H1 (cell line): ENCODE results near the gene SDHAF4. TPM values are rescaled to one million over a fixed set of nuclear protein-coding genes. Genes with fewer than 3 reads are reported as not detected.

Source experiments
- CTCF ChIA-PET: fragments of 300-600 bp; sonication (Branson Sonifier 250); formaldehyde crosslinking; loops from one replicate; lab custom pipeline; 2021; ENCODE audit not compliant: partially characterized antibody; lab: Charles Lee
- POLR2A ChIA-PET: fragments of 300-600 bp; sonication (Branson Sonifier 250); formaldehyde crosslinking; loops from one replicate; lab custom pipeline; 2021; ENCODE audit warnings: inconsistent platforms; ENCODE audit not compliant: partially characterized antibody; lab: Charles Lee
- DNase-seq, 2 experiments: peaks; one replicate each; pipeline versions ENCODE4 v3.0.0 to v3.0.0-alpha.2; 2010 to 2022; ENCODE audit warnings: low spot score in 2 of 2, low read depth in 1 of 2, mixed read lengths in 1 of 2
- FAIRE-seq: peaks from 2 replicates; lab custom pipeline; 2011; peaks lifted over from hg19 to GRCh38; lab: Jason Lieb, UNC
- H2AFZ ChIP-seq: 2 replicates; pipeline ENCODE4 v1.8.1; 2012; ENCODE audit warnings: low read length, inconsistent platforms
- H2AK5ac ChIP-seq: 2 replicates; pipeline ENCODE4 v1.6.1; 2013; ENCODE audit warnings: low read depth, low read length
- H2BK120ac ChIP-seq: replicated peaks from 2 replicates; pipeline ENCODE3; 2013; ENCODE audit warnings: low read depth, low read length, inconsistent platforms
- H2BK12ac ChIP-seq: 2 replicates; pipeline ENCODE4 v1.6.1; 2013; ENCODE audit warnings: low read depth, low read length
- H2BK15ac ChIP-seq: 2 replicates; pipeline ENCODE4 v1.6.1; 2013; ENCODE audit warnings: low read length
- H2BK20ac ChIP-seq: 2 replicates; pipeline ENCODE4 v1.6.1; 2013; ENCODE audit warnings: low read length
- H2BK5ac ChIP-seq: 2 replicates; pipeline ENCODE4 v1.6.1; 2013; ENCODE audit warnings: low read depth, low read length
- H3K14ac ChIP-seq: 2 replicates; pipeline ENCODE4 v1.6.1; 2013; ENCODE audit warnings: inconsistent platforms; ENCODE audit not compliant: insufficient read length
- H3K18ac ChIP-seq: 2 replicates; pipeline ENCODE4 v1.6.1; 2013; ENCODE audit warnings: low read length; ENCODE audit errors: extremely low read depth
- H3K23ac ChIP-seq: 2 replicates; pipeline ENCODE4 v1.6.1; 2013; ENCODE audit warnings: inconsistent platforms; ENCODE audit not compliant: insufficient read length
- H3K23me2 ChIP-seq: 2 replicates; pipeline ENCODE4 v1.6.1; 2013; ENCODE audit warnings: low read depth, low read length
- H3K27ac ChIP-seq: 2 replicates; pipeline ENCODE4 v1.6.1; 2011; ENCODE audit warnings: low read depth, low read length, inconsistent platforms
- H3K27me3 ChIP-seq, 4 experiments: replicated peaks in 1 of 4; 1 replicate in 1 of 4; 2 replicates in 3 of 4; pipeline versions ENCODE4 v1.6.1 to v1.8.1; 2011 to 2013; ENCODE audit warnings: low read length in 3 of 4, mild to moderate bottlenecking in 3 of 4, inconsistent platforms in 2 of 4, mixed read lengths in 2 of 4, moderate library complexity in 1 of 4; ENCODE audit not compliant: control insufficient read depth in 3 of 4, insufficient read depth in 3 of 4; ENCODE audit errors: extremely low read depth in 1 of 4
- H3K36me3 ChIP-seq, 4 experiments: 2 replicates each; pipeline versions ENCODE4 v1.6.1 to v1.8.1; 2011 to 2013; ENCODE audit warnings: mild to moderate bottlenecking in 4 of 4, low read length in 3 of 4, moderate library complexity in 2 of 4, control low read depth in 1 of 4, inconsistent platforms in 1 of 4; ENCODE audit not compliant: insufficient read depth in 4 of 4, control insufficient read depth in 2 of 4
- H3K4ac ChIP-seq: replicated peaks from 2 replicates; pipeline ENCODE3; 2013; ENCODE audit warnings: low read length, low read depth, mixed read lengths, inconsistent platforms; ENCODE audit not compliant: insufficient read length
- H3K4me1 ChIP-seq, 4 experiments: replicated peaks in 1 of 4; 1 replicate in 1 of 4; 2 replicates in 3 of 4; pipeline versions ENCODE4 v1.6.1 to v1.8.1; 2011 to 2013; ENCODE audit warnings: low read length in 3 of 4, inconsistent platforms in 2 of 4, mixed read lengths in 1 of 4; ENCODE audit not compliant: insufficient read depth in 4 of 4, control insufficient read depth in 3 of 4
- H3K4me2 ChIP-seq, 2 experiments: 2 replicates each; pipeline versions ENCODE4 v1.6.1 to v1.8.1; 2011 to 2013; ENCODE audit warnings: low read depth in 2 of 2, low read length in 2 of 2, control low read depth in 1 of 2, inconsistent platforms in 1 of 2, mild to moderate bottlenecking in 1 of 2; ENCODE audit not compliant: insufficient read depth in 1 of 2
- H3K4me3 ChIP-seq, 4 experiments: fragments of 200-600, 300-600 bp in 1 of 4; sonication (generic), shearing (Covaris generic), sonication (Bioruptor Twin) in 1 of 4; 2 replicates each; pipeline versions ENCODE4 v1.5.1 to v1.8.1; 2011 to 2016; ENCODE audit warnings: low read length in 4 of 4, low read depth in 3 of 4, control low read depth in 2 of 4, inconsistent platforms in 2 of 4, mild to moderate bottlenecking in 2 of 4, mixed read lengths in 1 of 4, moderate library complexity in 1 of 4; ENCODE audit not compliant: insufficient read depth in 2 of 4; ENCODE audit errors: extremely low read depth in 1 of 4
- H3K56ac ChIP-seq: replicated peaks from 2 replicates; pipeline ENCODE3; 2013; ENCODE audit warnings: low read depth, mild to moderate bottlenecking, mixed read lengths, low read length, inconsistent platforms; ENCODE audit not compliant: insufficient read length
- H3K79me1 ChIP-seq: 2 replicates; pipeline ENCODE4 v1.6.1; 2013; ENCODE audit warnings: low read depth, low read length, control low read depth
- H3K79me2 ChIP-seq, 2 experiments: 2 replicates each; pipeline versions ENCODE4 v1.6.1 to v1.8.1; 2012 to 2013; ENCODE audit warnings: low read length in 2 of 2, mild to moderate bottlenecking in 2 of 2, inconsistent platforms in 1 of 2; ENCODE audit not compliant: insufficient read depth in 2 of 2, control insufficient read depth in 1 of 2
- H3K9ac ChIP-seq, 4 experiments: replicated peaks in 1 of 4; 1 replicate in 1 of 4; 2 replicates in 3 of 4; pipeline versions ENCODE4 v1.6.1 to v1.8.1; 2011 to 2013; ENCODE audit warnings: low read depth in 3 of 4, low read length in 3 of 4, control low read depth in 2 of 4, mild to moderate bottlenecking in 2 of 4, moderate library complexity in 2 of 4, inconsistent platforms in 1 of 4; ENCODE audit errors: extremely low read depth in 1 of 4
- H3K9me3 ChIP-seq, 2 experiments: 2 replicates each; pipeline versions ENCODE4 v1.6.1 to v1.8.1; 2012 to 2013; ENCODE audit warnings: mild to moderate bottlenecking in 2 of 2, moderate library complexity in 2 of 2, control low read depth in 1 of 2, inconsistent platforms in 1 of 2, low read depth in 1 of 2, low read length in 1 of 2, mixed read lengths in 1 of 2; ENCODE audit not compliant: insufficient read depth in 2 of 2
- H4K20me1 ChIP-seq, 2 experiments: replicated peaks in 1 of 2; 2 replicates each; pipeline versions ENCODE3 to v1.8.1; 2011 to 2013; ENCODE audit warnings: inconsistent platforms in 2 of 2, low read length in 2 of 2, mild to moderate bottlenecking in 1 of 2; ENCODE audit not compliant: insufficient read depth in 2 of 2, control insufficient read depth in 1 of 2
- H4K5ac ChIP-seq: 2 replicates; pipeline ENCODE4 v1.6.1; 2013; ENCODE audit warnings: low read length, low read depth, mixed read lengths, inconsistent platforms; ENCODE audit not compliant: insufficient read length
- H4K8ac ChIP-seq: 2 replicates; pipeline ENCODE4 v1.8.0; 2013; ENCODE audit warnings: mild to moderate bottlenecking, moderate library complexity, low read length, inconsistent platforms; ENCODE audit not compliant: insufficient read depth; ENCODE audit errors: extremely low read depth
- H4K91ac ChIP-seq: replicated peaks from 2 replicates; pipeline ENCODE3; 2013; ENCODE audit warnings: low read length, mixed read lengths, inconsistent platforms; ENCODE audit not compliant: insufficient read length
- KDM1A ChIP-seq: fragments of 200-600, 300-600 bp; sonication (generic); IDR thresholded peaks from 2 replicates; pipeline ENCODE4 v1.7.1; 2016; ENCODE audit warnings: mild to moderate bottlenecking, low read length, borderline replicate concordance
- whole genome bisulfite sequencing, 2 experiments: shearing (Covaris generic) in 1 of 2; methylation state at CpG; one replicate each; pipeline versions ENCODE4 v1.1.6 to v1.1.7; 2013 to 2015; ENCODE audit warnings: low lambda C conversion rate in 2 of 2, mixed read lengths in 2 of 2, inconsistent platforms in 1 of 2, low coverage in 1 of 2, missing lambda C conversion rate in 1 of 2; ENCODE audit not compliant: insufficient replicate concordance in 2 of 2, insufficient coverage in 1 of 2, insufficient read length in 1 of 2; ENCODE audit errors: extremely low coverage in 1 of 2, missing lambda C conversion rate in 1 of 2; 5-methylcytosine and 5-hydroxymethylcytosine counted together
- polyA plus RNA-seq, 7 experiments: library from polyadenylated mRNA; depleted of rRNA in 3 of 7; stranded (reverse) in 5 of 7; unstranded in 2 of 7; fragments of >200 nt in 5 of 7; fragments of 200-250 nt in 2 of 7; gene quantifications; 1 replicate in 5 of 7; 2 replicates in 1 of 7; 4 replicates in 1 of 7; pipeline versions ENCODE4 v1.2.1 to v1.2.3, GENCODE V29; 2011 to 2013; ENCODE audit warnings: missing spikeins in 2 of 7, mixed read lengths in 2 of 7
- total RNA-seq: library from RNA; stranded (reverse); fragmentation: NEBNext Ultra II Directional; extraction: Animal tissue kit (Norgen Biotek cat#: 25700); gene quantifications from 2 replicates; pipeline ENCODE4 v1.2.1, GENCODE V29; 2021
- TF ChIP-seq, protein P1 (sequence below), 3 experiments: IDR thresholded peaks; 1 replicate in 2 of 3; 2 replicates in 1 of 3; pipeline versions ENCODE4 v1.5.1 to v1.6.1; 2011; ENCODE audit warnings: low read length in 3 of 3, mild to moderate bottlenecking in 3 of 3, inconsistent platforms in 2 of 3, low read depth in 1 of 3, moderate library complexity in 1 of 3; ENCODE audit not compliant: insufficient read depth in 1 of 3; ENCODE audit errors: control extremely low read depth in 1 of 3
- TF ChIP-seq, protein P2 (sequence below): IDR thresholded peaks from 2 replicates; pipeline ENCODE4 v1.6.1; 2012; ENCODE audit warnings: inconsistent platforms

The SDHAF4 gene
- total and polyA plus RNA-seq, 2 of the 8 experiments (the other 6 are each of a cell fraction or from before 2014, with no cell fraction given), result 9.8 to 14.9 TPM

DNA sequence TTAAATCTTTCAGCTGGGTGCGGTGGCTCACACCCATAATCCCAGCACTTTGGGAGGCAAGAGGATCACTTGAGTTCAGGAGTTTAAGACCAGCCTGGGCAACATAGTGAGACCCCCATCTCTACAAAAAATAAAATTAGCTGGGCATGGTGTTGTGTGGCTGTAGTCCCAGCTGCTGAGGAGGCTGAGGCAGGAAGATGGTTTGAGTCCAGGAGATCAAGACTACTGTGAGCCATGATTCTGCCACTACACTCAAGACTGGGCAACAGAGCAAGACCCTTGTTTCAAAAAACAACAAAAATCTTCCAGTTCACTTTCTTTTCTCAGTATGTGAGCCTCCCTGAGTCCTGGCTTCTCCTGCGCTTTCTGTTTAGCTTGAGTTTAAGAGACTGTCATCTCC lies 7.9 kb downstream of the SDHAF4 start:
- no peak overlapping the region for H2BK20ac ChIP-seq
- H3K4ac ChIP-seq, result no peak overlapping the region
- H3K14ac ChIP-seq, result no peak overlapping the region
- H3K18ac ChIP-seq, result no peak overlapping the region
- H3K4me1 ChIP-seq, result peaks cover 0 to 3% (median 0%) of the 10 kb centered on the region in 4 experiments; a peak in 1 of 7 replicates
- no peak overlapping the region for H3K4me3 ChIP-seq
- no peak overlapping the region for H2BK120ac ChIP-seq
- POLR2A ChIA-PET, result interaction anchor here (0.6 to 1.2 kb wide), 2 partner anchors 9 to 106 kb away, joined by 3 read pairs; partner anchors contain the start of gene SDHAF4
- H2BK12ac ChIP-seq, result no peak overlapping the region
- H3K4me2 ChIP-seq, result no peak overlapping the region
- no peak overlapping the region for H3K9ac ChIP-seq
- H3K27ac ChIP-seq, result no peak overlapping the region
- H3K9me3 ChIP-seq, result no peaks in the 10 kb centered on the region
- no peak overlapping the region for H2BK15ac ChIP-seq
- no peaks in the 10 kb centered on the region for H3K23me2 ChIP-seq
- H2BK5ac ChIP-seq, result no peak overlapping the region
- no peaks in the 10 kb centered on the region; a peak in 1 of 4 replicates for H3K79me2 ChIP-seq
- 88% methylated on average over 2 of the region's 2 CpGs; no CpG with 5 or more reads in 1 of the 2 experiments for WGBS, 2 experiments
- H4K91ac ChIP-seq, result no peak overlapping the region
- no peak overlapping the region for H3K56ac ChIP-seq
- H4K8ac ChIP-seq, result no peak overlapping the region
- H3K23ac ChIP-seq, result no peak overlapping the region
- CTCF ChIA-PET, result interaction anchor here (0.6 to 1.3 kb wide), 4 partner anchors 29 to 366 kb away, joined by 3 read pairs; no protein-coding TSS in a partner anchor
- H4K5ac ChIP-seq, result no peak overlapping the region
- DNase-seq, result no peak
- H2AK5ac ChIP-seq, result no peak overlapping the region
- H3K27me3 ChIP-seq, result no peaks in the 10 kb centered on the region
- no peak overlapping the region for H2AFZ ChIP-seq
- no peaks in the 10 kb centered on the region for H3K79me1 ChIP-seq
- no peak for FAIRE-seq
- no peaks in the 10 kb centered on the region for H4K20me1 ChIP-seq
- peaks cover 0 to 5% (median 0%) of the 10 kb centered on the region in 4 experiments; a peak in 2 of 8 replicates for H3K36me3 ChIP-seq
- TF ChIP-seq, protein P1, sequence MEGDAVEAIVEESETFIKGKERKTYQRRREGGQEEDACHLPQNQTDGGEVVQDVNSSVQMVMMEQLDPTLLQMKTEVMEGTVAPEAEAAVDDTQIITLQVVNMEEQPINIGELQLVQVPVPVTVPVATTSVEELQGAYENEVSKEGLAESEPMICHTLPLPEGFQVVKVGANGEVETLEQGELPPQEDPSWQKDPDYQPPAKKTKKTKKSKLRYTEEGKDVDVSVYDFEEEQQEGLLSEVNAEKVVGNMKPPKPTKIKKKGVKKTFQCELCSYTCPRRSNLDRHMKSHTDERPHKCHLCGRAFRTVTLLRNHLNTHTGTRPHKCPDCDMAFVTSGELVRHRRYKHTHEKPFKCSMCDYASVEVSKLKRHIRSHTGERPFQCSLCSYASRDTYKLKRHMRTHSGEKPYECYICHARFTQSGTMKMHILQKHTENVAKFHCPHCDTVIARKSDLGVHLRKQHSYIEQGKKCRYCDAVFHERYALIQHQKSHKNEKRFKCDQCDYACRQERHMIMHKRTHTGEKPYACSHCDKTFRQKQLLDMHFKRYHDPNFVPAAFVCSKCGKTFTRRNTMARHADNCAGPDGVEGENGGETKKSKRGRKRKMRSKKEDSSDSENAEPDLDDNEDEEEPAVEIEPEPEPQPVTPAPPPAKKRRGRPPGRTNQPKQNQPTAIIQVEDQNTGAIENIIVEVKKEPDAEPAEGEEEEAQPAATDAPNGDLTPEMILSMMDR (IDR thresholded peaks at IDR 0.05; ENCODE audit: control extremely low read depth in 1 of 3, insufficient read depth in 1 of 3, low read depth in 1 of 3, low read length in 3 of 3), result no peak
- TF ChIP-seq, protein P2, sequence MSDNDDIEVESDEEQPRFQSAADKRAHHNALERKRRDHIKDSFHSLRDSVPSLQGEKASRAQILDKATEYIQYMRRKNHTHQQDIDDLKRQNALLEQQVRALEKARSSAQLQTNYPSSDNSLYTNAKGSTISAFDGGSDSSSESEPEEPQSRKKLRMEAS, result no peak
- TF ChIP-seq KDM1A, result peak; percentile 64; the same call in 1 of the 2 replicates
